ENCODE results near the gene TENT4B. TPM values are rescaled to one million over a fixed set of nuclear protein-coding genes. Genes with fewer than 3 reads are reported as not detected.

The TENT4B gene
- polyA plus RNA-seq, 4 donors = 14.8 to 20.4 (median 19.4) TPM

DNA sequence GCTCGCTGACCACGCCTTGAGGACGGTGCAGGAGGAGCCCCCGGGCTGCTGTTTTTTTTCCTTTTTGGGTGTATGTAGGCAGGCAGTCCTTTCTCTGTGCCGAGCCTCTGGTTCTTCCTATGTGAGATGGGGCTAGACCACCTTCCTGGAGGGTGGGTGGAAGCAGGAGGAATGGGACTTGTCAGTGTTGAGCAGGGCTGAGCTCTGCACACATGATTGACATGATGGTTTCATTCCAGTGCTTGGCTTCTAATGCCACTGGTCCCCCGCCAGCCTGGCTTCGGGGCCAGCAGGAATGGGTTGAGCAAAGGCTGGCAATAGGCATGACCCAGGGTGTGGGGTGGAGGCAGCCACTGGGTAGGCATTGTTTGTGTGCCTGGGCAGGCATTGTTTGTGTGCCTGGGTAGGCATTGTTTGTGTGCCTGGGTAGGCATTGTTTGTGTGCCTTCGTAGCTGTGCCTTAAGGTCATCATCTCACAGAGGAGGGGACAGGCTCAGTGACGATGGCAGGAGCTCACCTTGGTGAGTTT, 99.0 kb downstream of the TENT4B start:
- DNase-seq (ENCODE audit: low read depth in 4 of 4, low spot score in 3 of 4) = no peak

DNA sequence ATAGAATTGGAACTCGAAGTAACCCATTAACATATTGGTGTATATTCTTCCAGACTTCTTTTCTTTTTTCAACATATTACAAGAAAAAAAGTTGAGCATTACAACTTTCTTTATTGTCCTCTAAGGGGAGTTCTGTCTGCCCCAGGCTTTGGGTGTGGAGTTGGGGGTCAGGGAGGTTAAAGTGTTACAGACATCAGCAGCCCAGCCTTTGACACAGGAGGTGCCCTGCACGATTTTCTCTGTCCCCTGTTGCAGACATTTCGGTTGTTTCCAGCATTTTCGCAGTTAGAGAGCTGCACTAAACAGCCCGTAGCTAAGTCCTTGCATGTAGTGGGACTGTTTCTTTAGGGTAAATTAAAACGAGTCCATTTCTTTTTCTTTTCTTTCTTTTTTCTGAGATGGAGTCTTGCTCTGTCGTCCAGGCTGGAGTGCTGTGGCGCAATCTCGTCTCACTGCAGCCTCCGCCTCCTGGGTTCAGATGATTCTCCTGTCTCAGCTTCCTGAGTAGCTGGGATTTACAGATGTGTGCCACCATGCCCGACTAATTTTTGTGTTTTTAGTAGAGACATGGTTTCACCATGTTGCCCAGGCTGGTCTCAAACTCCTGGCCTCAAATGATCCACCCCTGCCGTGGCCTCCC, 99.9 kb downstream of the TENT4B start:
- no peak for DNase-seq (ENCODE audit: low read depth in 4 of 4, low spot score in 3 of 4)

DNA sequence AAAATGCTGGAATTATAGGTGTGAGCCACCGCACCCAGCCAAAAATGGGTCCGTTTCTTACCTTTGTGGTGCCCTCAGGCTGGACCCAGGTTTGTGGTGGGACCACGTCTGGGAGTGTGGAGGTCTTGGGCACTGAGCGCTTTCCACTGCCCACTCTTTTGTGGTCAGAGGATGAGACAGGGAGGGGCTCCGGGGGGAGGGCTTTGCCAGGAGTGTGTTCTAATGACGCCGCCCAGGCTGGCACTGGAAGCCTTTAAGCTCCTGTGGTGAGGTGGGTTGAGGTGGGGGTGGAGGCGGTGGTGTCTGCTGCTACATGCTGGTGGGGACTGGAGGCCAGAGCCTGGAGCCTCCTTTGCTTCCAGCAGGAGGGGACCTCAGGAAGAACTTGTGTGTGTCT, 100.4 kb downstream of the TENT4B start:
- DNase-seq (ENCODE audit: low read depth in 4 of 4, low spot score in 3 of 4) = no peak

DNA sequence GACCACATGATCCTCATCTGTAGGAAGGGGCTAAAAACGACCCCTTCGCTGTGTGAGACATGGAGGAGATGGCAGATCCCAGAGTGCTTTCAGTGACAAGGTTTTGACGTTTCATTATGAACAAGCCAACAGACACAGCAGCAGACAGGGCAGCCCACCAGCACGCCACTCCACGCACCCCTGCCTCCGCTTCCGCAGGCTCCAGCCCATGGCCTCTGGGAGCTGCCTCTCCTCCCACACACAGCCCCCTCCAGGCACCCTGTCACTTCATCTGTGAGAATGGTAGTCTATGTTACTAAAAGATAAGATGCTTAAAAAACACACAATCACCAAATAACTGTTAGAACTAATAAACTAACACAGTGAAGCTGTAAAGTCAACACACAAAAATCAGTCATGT, 101.0 kb downstream of the TENT4B start:
- DNase-seq (ENCODE audit: low read depth in 4 of 4, low spot score in 3 of 4) = no peak

- no peak for DNase-seq (ENCODE audit: low read depth in 4 of 4, low spot score in 3 of 4)
Observed at GRCh38 chr16:50255538-50255937, 102.4 kb downstream of the TENT4B start.

- no peak for DNase-seq (ENCODE audit: low read depth in 4 of 4, low spot score in 3 of 4)
Observed at GRCh38 chr16:50256604-50257003, 103.5 kb downstream of the TENT4B start.

DNA sequence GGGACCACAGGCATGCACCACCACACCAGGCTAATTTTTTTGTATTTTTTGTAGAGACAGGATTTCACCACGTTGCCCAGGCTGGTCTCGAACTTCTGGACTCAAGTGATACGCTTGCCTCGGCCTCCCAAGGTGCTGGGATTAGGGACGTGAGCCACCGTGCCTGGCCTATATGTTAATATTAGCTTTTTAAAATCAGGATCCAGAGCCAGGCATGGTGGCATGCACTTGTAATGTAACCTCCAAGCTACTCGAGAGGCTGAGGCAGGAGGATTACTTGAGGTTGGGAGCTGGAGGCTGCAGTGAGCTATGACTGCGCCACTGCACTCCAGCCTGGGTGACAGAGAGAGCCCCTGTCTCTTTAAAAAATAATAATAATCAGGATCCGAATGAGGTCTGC, 104.8 kb downstream of the TENT4B start:
- no peak for DNase-seq (ENCODE audit: low read depth in 4 of 4, low spot score in 3 of 4)

- DNase-seq (ENCODE audit: low read depth in 4 of 4, low spot score in 3 of 4) = no peak
Observed at GRCh38 chr16:50259334-50260205, 106.5 kb downstream of the TENT4B start.

GRCh38 chr16:50260206-50261159, 107.4 kb downstream of the TENT4B start:
- no peak for DNase-seq (ENCODE audit: low read depth in 4 of 4, low spot score in 3 of 4)

GRCh38 chr16:50261160-50261706, 108.1 kb downstream of the TENT4B start:
- DNase-seq (ENCODE audit: low read depth in 4 of 4, low spot score in 3 of 4) = no peak

DNA sequence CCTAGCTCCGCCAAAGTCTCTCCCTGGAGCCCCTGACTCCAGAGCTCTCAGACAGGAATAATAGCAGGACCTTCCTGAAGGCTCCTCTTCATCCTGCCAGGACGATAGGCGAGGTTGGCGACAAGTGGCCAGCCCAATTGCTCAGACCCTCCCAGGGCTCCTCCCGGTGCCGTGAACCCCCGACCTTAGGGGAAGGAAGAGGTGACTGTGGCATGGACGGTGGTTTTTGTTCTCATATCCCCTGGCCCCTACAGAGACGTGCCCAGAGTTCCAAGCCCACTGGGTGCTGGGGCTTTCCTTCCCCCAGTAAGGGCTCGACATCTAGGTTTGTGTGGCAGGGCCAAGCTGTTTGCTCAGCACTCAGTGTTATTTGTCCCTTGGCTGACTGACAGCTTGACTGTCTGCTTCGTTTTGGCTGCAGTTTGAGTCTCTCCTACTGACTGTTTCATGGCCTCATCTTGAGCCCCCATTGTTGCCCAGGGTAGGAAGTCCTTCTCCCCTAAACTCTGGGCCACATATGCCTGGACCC, 108.7 kb downstream of the TENT4B start:
- no peak for DNase-seq (ENCODE audit: low read depth in 4 of 4, low spot score in 3 of 4)

GRCh38 chr16:50263060-50263909, 110.2 kb downstream of the TENT4B start:
- no peak for DNase-seq (ENCODE audit: low read depth in 4 of 4, low spot score in 3 of 4)

DNA sequence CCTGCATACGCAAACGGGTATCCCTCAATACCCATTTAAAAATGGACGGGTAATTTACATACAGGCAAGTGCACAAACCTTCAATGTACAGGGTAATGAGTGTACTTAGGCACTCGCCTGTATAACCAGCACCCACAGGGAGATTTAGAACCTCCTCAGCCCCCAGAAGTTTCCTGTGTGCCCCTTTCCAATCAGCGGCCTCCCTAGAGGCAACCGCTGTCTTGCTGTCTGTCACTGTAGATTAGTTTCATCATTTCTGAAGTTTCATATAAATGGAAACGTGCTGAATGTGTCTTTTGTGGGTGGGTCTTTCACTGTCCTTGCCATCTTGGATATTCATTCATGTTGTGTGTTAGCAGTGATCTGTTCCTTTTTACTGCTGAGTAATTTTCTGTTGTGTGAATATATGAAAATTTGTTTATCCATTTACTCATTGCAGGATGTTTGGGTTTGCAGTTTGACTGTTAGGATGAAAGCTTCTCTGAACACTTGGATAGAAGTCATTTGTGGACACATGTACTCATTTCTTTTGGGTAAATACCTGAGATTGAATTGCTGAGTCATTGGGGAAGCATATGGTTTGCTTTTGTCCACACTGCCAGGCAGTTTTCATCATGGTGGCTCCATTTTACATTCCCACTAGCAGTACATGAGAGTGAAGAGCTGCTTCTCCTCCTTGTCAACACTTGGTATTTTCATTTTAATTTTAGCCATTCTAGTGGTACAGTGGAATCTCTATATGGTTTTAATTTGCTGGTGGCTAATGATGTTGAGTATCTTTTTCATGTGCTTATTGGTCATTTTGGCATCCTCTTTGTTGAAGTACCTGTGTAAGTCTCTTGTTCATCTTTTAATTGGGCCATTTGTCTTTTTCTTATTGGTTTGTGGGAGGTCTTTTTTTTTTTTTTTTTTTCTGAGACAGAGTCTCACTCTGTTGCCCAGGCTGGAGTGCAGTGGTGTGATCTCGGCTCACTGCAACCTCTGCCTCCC, 111.1 kb downstream of the TENT4B start:
- no peak for DNase-seq (ENCODE audit: low read depth in 4 of 4, low spot score in 3 of 4)

- DNase-seq (ENCODE audit: low read depth in 4 of 4, low spot score in 3 of 4) = no peak
Observed at GRCh38 chr16:50265260-50265659, 112.2 kb downstream of the TENT4B start.

DNA sequence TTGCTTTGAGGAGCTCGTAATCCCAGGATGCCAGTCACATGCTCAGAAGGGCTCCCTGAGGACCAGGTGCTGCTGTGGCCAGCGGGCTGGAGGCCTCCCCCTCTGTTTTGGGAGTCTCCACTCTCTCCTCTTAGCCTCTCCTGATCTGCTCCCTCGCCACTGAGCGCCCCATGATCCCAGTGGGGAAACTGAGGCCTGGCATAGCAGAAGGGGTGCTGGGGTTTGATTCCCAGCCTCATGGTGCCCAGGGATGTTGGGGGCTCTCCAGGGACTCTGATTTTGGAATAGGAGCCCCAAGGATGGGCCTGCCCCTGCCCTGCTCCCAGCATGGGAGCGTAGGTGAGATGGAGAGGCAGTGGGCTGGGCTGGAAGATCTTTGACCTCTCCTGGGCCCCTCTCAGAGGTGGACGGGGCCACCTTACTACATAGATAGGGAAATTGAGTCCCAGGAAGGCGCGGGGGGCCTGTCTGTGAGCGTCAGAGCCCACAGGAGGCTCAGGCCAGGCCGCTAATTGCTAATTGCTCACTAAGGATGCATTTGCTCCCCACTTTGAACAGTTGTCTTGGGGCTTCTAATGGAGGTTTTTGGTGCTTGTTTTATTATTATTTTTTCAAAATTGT, 112.7 kb downstream of the TENT4B start:
- no peak for DNase-seq (ENCODE audit: low read depth in 4 of 4, low spot score in 3 of 4)

- DNase-seq (ENCODE audit: low read depth in 4 of 4, low spot score in 3 of 4) = no peak
Observed at GRCh38 chr16:50266337-50267091, 113.4 kb downstream of the TENT4B start, which contains the start of gene ADCY7. Gene ADCY7 (plus strand): TSS chr16:50266551. CDS start chr16:50288180, 21,629 bp downstream.

DNA sequence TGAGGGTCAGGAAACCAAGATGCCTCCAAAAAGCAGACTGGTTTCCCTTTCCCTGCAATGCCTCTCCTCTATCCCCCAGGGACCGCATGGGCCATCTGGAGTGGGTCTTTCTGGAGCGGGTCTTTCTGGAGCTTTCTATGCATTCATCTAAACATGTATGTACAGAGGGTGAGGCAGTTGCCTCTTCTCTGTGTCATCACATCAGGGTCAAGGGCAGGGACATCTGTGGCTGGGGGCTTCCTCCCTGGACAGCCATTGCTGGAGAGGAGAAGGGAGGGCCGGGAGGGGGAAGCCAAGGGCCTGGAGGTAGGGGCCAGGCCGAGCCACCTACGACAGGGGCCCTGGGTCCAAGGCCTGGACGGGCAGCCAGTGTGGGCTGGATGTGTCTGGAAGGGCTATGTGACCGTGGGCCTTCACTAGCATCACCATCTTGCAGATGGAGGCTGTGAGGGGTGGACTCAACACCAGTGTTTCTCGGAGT, 114.1 kb downstream of the TENT4B start:
- no peak for DNase-seq (ENCODE audit: low read depth in 4 of 4, low spot score in 3 of 4)
